A549 treated with CORT108297 at 1 μM for 4 hours (cell line): ENCODE measurements around the gene KIF6. TPM values are rescaled to one million over a fixed set of nuclear protein-coding genes. Genes with fewer than 3 reads are reported as not detected.

Source experiments
- total RNA-seq: library from RNA; stranded (reverse); fragments of 200-300 nt; extraction: Qiagen RNA extraction; gene quantifications from 5 replicates; pipeline ENCODE4 v1.2.3, GENCODE V29; 2022

KIF6 gene
- 0.13 to 0.33 TPM (median 0.16 TPM) in 5 replicates for total RNA-seq

GRCh38 chr6:39724787-39725631 is at the start of gene KIF6:
TSS of gene KIF6 (minus strand) at chr6:39725408. CDS start at chr6:39725310, 98 bp downstream.

GRCh38 chr6:39322306-39322850 is 402.8 kb downstream of the KIF6 start, which contains the start of gene KCNK16:
TSS of gene KCNK16 (minus strand) at chr6:39322702. CDS start at chr6:39322540, 162 bp downstream.

GRCh38 chr6:39314273-39314795 is 410.9 kb downstream of the KIF6 start, which contains the start of gene KCNK17:
TSS of gene KCNK17 (minus strand) at chr6:39314419. CDS start at chr6:39314320, 99 bp downstream.

Other genes starting within 250 kb of the KIF6 start
- not detected in 5 replicates for gene DAAM2, start 67.0 kb upstream of the KIF6 start, total RNA-seq
- gene MOCS1, start 209.1 kb upstream of the KIF6 start, total RNA-seq = 1.4 to 2.0 TPM (median 1.8 TPM) in 5 replicates